Spinal cord (tissue), 10 donors: ENCODE data around the gene AP4B1. TPM values are rescaled to one million over a fixed set of nuclear protein-coding genes. Genes with fewer than 3 reads are reported as not detected.

Experiments used
- DNase-seq, 6 donors: peaks; one replicate each; pipeline versions ENCODE4 v3.0.0 to v3.0.0-alpha.2; 2013 to 2015; ENCODE audit warnings: low spot score in 6 of 6, low read depth in 4 of 6
- H3K27ac ChIP-seq: one replicate; pipeline ENCODE4 v1.5.1; 2013; ENCODE audit warnings: low read depth, low read length, control low read depth
- H3K27me3 ChIP-seq: one replicate; pipeline ENCODE4 v1.6.1; 2013; ENCODE audit warnings: low read length; ENCODE audit not compliant: control insufficient read depth, insufficient read depth
- H3K36me3 ChIP-seq: one replicate; pipeline ENCODE4 v1.6.1; 2013; ENCODE audit warnings: low read length; ENCODE audit not compliant: control insufficient read depth, insufficient read depth
- H3K4me1 ChIP-seq: one replicate; pipeline ENCODE4 v1.6.1; 2013; ENCODE audit warnings: low read length; ENCODE audit not compliant: control insufficient read depth, insufficient read depth
- H3K4me3 ChIP-seq: one replicate; pipeline ENCODE4 v1.5.1; 2013; ENCODE audit warnings: low read depth, low read length, control low read depth
- H3K9me3 ChIP-seq: one replicate; pipeline ENCODE4 v1.6.1; 2013; ENCODE audit warnings: low read length; ENCODE audit not compliant: control insufficient read depth, insufficient read depth
- WGBS: methylation state at CpG from one replicate; pipeline ENCODE4 v1.1.5; 2013; ENCODE audit warnings: missing lambda C conversion rate; ENCODE audit not compliant: insufficient coverage; 5-methylcytosine and 5-hydroxymethylcytosine counted together
- polyA plus RNA-seq, 2 donors: library from polyadenylated mRNA; unstranded; fragments of 120-200 nt; gene quantifications; one replicate each; pipeline ENCODE4 v1.2.1, GENCODE V29; 2013; ENCODE audit not compliant: insufficient read length in 2 of 2
- total RNA-seq, 2 donors: library from RNA; depleted of rRNA in 1 of 2; stranded (reverse); fragments of 120-200 nt in 1 of 2; fragments of >200 nt in 1 of 2; gene quantifications; one replicate each; pipeline versions ENCODE4 v1.2.3 to v1.2.4, GENCODE V29; 2013 to 2014
- donor health status: healthy.

The AP4B1 gene
- total and polyA plus RNA-seq, 4 donors = 26.0 to 62.6 (median 33.5) TPM

DNA sequence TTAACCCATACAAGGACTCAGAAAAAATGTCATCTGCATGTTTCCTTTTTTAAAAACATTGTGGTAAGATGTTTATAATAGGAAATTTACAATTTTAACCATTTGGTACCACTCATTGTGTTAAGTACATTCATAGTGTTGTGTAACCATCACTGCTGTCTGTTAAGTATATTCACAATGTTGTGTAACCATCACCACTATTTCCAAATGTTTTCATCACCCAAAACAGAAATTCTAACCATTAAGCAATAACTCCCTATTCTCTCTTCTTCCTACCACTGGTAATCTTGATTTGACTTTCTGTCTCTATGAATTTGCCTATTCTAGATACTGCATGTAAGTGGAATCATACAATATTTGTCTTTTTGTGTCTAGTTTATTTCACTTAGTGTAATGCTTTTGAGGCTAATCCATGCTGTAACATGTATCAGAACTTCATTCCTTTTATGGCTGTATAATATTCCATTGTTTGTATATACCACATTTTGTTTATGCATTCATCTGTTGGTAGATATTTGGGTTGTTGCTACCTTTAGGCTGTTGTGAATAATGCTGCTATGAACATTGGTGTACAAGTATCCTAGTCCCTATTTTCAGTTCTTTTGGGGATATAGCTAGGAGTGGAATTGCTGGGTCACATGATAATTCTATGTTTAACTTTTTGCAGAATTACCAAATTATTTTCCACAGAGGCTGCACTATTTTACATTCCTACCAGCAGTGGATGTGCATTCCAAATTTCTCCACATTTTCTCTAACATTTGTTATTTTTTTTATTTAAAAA lies 38.6 kb upstream of the AP4B1 start:
- Histone ChIP-seq H3K4me3 (no peak overlapping the region), H3K9me3 (no peaks in the 10 kb centered on the region), H3K4me1 (no peaks in the 10 kb centered on the region), H3K27me3 (no peaks in the 10 kb centered on the region), H3K27ac (no peak overlapping the region), H3K36me3 (peaks cover 14% of the 10 kb centered on the region)
- DNase-seq = no peak

DNA sequence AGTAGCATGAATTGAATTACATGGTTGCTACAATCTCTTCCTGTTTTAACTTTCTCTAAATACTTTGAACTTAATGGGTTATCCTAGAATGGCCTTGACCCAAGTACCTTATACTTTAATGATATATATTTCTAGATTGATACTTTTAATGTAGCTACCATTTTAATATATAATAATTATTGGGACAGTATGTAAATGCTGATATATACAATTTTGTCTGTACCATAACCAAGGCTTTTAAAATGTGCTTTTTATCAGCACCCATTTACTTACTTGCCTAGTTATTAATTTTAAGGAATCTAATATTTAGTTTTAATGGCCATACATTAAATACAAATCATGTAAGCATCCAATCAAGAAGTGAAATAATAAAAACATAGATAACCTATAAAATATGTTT lies 37.9 kb upstream of the AP4B1 start:
- Histone ChIP-seq H3K36me3 (peaks cover 14% of the 10 kb centered on the region), H3K27me3 (no peaks in the 10 kb centered on the region), H3K4me1 (no peaks in the 10 kb centered on the region), H3K4me3 (no peak overlapping the region), H3K27ac (no peak overlapping the region), H3K9me3 (no peaks in the 10 kb centered on the region)
- no peak for DNase-seq

GRCh38 chr1:113941245-113941559 lies 36.6 kb upstream of the AP4B1 start:
- no peak for DNase-seq
- Histone ChIP-seq H3K27me3 (no peaks in the 10 kb centered on the region), H3K9me3 (no peaks in the 10 kb centered on the region), H3K4me1 (no peaks in the 10 kb centered on the region), H3K36me3 (peaks cover 14% of the 10 kb centered on the region), H3K27ac (no peak overlapping the region), H3K4me3 (no peak overlapping the region)
- 99% methylated on average over 4 of the region's 7 CpGs for WGBS

DNA sequence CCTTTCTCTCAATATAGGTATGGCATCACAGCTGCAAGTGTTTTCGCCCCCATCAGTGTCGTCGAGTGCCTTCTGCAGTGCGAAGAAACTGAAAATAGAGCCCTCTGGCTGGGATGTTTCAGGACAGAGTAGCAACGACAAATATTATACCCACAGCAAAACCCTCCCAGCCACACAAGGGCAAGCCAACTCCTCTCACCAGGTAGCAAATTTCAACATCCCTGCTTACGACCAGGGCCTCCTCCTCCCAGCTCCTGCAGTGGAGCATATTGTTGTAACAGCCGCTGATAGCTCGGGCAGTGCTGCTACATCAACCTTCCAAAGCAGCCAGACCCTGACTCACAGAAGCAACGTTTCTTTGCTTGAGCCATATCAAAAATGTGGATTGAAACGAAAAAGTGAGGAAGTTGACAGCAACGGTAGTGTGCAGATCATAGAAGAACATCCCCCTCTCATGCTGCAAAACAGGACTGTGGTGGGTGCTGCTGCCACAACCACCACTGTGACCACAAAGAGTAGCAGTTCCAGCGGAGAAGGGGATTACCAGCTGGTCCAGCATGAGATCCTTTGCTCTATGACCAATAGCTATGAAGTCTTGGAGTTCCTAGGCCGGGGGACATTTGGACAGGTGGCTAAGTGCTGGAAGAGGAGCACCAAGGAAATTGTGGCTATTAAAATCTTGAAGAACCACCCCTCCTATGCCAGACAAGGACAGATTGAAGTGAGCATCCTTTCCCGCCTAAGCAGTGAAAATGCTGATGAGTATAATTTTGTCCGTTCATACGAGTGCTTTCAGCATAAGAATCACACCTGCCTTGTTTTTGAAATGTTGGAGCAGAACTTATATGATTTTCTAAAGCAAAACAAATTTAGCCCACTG lies 36.0 kb upstream of the AP4B1 start:
- H3K36me3 ChIP-seq = peaks cover 14% of the 10 kb centered on the region
- no peak overlapping the region for H3K27ac ChIP-seq
- DNase-seq = no peak
- H3K9me3 ChIP-seq = no peaks in the 10 kb centered on the region
- 95% methylated on average over 6 of the region's 16 CpGs for WGBS
- no peaks in the 10 kb centered on the region for H3K4me1 ChIP-seq
- H3K4me3 ChIP-seq = no peak overlapping the region
- H3K27me3 ChIP-seq = no peaks in the 10 kb centered on the region

DNA sequence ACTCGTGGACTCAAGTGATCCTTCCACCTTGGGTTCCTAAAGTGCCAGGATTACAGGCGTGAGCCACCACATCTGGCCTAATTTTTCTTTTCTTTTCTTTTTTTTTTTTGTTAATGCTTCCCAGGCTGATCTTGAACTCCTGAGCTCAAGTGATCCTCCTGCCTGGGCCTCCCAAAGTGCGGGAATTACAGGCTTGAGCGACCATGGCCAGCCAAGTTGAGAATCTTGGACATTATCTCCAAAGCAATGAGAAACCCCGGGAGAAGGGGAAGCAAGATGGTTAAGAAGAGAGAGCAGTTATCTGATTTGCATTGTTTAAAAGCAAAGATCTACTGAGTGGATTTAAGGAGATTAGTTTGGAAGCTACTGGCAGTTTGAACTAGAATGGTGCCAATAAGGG lies 33.6 kb upstream of the AP4B1 start:
- no peak for DNase-seq
- peaks cover 11% of the 10 kb centered on the region for H3K36me3 ChIP-seq
- H3K27ac ChIP-seq = no peak overlapping the region
- H3K27me3 ChIP-seq = no peaks in the 10 kb centered on the region
- H3K4me3 ChIP-seq = no peak overlapping the region
- H3K9me3 ChIP-seq = peaks cover 2% of the 10 kb centered on the region
- H3K4me1 ChIP-seq = no peaks in the 10 kb centered on the region
- 78% methylated on average over 5 of the region's 5 CpGs for WGBS

DNA sequence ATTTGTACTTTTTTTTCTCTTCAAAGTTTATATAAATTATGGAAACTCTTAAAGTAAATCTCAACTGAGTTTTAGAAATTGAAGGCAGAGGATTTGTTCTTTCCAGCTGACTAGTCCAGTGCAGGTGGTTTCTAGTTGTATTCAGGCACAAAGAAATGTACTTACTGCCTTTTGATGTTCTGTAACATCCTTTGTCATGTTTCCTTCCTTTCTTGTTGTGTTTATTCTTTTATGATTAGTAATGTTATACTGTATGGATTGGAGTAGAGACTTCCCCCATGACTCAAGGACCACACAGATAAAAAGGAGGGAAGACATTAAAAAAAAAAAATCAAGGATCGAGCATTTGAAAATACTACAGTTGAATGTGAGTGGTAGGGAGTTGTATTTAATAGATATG lies 32.5 kb upstream of the AP4B1 start:
- H3K36me3 ChIP-seq = peaks cover 11% of the 10 kb centered on the region
- no peak overlapping the region for H3K27ac ChIP-seq
- H3K4me3 ChIP-seq = no peak overlapping the region
- H3K4me1 ChIP-seq = no peaks in the 10 kb centered on the region
- DNase-seq = no peak
- H3K9me3 ChIP-seq = peaks cover 2% of the 10 kb centered on the region
- H3K27me3 ChIP-seq = no peaks in the 10 kb centered on the region
- WGBS = no CpG with 5 or more reads among the region's 1 CpG

DNA sequence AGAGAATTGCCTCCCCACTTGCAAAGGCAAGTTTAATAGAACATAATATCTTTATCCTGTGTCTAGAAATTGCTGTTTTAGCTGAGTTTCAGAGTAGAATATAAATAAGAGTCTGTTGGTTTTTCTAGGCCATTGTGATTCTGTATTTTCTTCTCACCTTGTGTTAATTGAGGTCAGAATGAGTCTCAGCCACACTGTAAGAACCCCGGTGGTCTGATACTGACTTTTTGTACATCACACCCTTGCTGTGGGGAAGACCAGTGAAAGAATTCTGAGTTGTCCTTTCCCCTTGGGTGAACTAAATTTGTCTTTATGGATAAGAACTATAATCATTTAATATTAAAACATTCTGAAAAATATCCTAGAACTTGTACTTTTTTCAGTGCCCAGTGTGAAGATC lies 31.4 kb upstream of the AP4B1 start:
- Histone ChIP-seq H3K9me3 (peaks cover 2% of the 10 kb centered on the region), H3K27me3 (no peaks in the 10 kb centered on the region), H3K4me1 (no peaks in the 10 kb centered on the region), H3K27ac (no peak overlapping the region), H3K4me3 (no peak overlapping the region), H3K36me3 (peaks cover 4% of the 10 kb centered on the region)
- WGBS = no CpG with 5 or more reads among the region's 1 CpG
- no peak for DNase-seq

- peaks cover 2% of the 10 kb centered on the region for H3K9me3 ChIP-seq
- WGBS = no CpG with 5 or more reads among the region's 1 CpG
- H3K4me1 ChIP-seq = peaks cover 4% of the 10 kb centered on the region
- DNase-seq = no peak
- H3K4me3 ChIP-seq = no peak overlapping the region
- H3K27me3 ChIP-seq = no peaks in the 10 kb centered on the region
- no peaks in the 10 kb centered on the region for H3K36me3 ChIP-seq
- no peak overlapping the region for H3K27ac ChIP-seq
These were observed 30.6 kb upstream of the AP4B1 start for GRCh38 chr1:113935176-113935575.

DNA sequence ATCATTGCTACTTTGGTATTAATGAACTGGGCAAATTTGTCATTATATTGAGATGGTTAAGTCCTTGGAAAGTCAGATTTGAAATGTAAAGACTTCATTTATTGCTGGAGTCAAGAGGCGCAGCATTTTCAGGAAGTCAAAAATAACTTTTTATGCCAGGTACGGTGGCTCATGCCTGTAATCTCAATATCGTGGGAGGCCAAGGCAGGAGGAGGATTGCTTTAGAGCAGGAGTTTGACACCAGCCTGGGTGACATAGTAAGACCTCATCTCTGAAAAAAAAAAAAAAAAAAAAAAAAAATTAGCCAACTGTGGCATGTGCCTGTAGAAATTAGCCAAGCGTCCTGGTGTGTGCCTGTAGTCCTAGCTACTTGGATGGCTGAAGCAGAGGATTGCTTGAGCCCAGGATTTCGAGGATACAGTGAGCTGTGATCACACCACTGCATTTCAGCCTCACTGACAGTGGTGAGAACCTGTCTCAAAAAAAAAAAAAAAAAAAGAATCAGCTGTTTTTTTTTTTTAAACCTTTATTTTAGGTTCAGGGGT lies 30.0 kb upstream of the AP4B1 start:
- no peak overlapping the region for H3K27ac ChIP-seq
- 73% methylated on average over 3 of the region's 5 CpGs for WGBS
- H3K4me3 ChIP-seq = no peak overlapping the region
- no peaks in the 10 kb centered on the region for H3K27me3 ChIP-seq
- DNase-seq = no peak
- peaks cover 2% of the 10 kb centered on the region for H3K9me3 ChIP-seq
- H3K4me1 ChIP-seq = peaks cover 4% of the 10 kb centered on the region
- H3K36me3 ChIP-seq = no peaks in the 10 kb centered on the region

GRCh38 chr1:113934006-113934405 lies 29.4 kb upstream of the AP4B1 start:
- no peak for DNase-seq
- no peak overlapping the region for H3K27ac ChIP-seq
- H3K9me3 ChIP-seq = peaks cover 2% of the 10 kb centered on the region
- no peak overlapping the region for H3K4me3 ChIP-seq
- H3K36me3 ChIP-seq = no peaks in the 10 kb centered on the region
- peaks cover 4% of the 10 kb centered on the region for H3K4me1 ChIP-seq
- no peaks in the 10 kb centered on the region for H3K27me3 ChIP-seq
